ENCODE results near the gene FGA. TPM values are rescaled to one million over a fixed set of nuclear protein-coding genes. Genes with fewer than 3 reads are reported as not detected.

The FGA gene
- total and polyA plus RNA-seq, 9 of the 15 experiments (the other 6 are each of a cell fraction or from before 2014, with no cell fraction given) = 0.04 to 2.5 (median 0.07) TPM; not detected in 5

DNA sequence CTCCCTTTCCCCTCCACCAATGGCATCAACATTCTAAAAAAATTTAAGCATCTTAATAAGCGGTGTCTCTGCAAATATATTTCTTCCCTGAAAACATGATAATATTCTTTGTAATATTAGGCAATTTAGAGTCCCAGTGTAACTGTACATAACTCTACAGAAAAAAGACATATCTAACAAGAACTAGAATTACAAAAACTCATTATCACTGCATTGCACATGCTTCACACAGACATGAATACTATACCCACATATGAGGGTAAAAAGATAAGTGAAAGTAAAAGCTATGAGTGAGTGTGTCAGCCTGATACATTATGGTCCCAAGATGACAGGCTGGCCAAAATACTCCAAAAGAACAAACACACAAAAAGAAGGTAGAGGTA lies 30.1 kb downstream of the FGA start:
- 0% methylated on average over 1 of the region's 1 CpG for WGBS (ENCODE audit: insufficient coverage, low coverage, missing lambda C conversion rate)
- H3K36me3 ChIP-seq (ENCODE audit: control insufficient read depth, insufficient read depth, low read length) = no peaks in the 10 kb centered on the region
- DNase-seq (ENCODE audit: extremely low read depth in 1 of 4, low spot score in 3 of 4) = no peak
- FAIRE-seq = no peak
- H3K4me3 ChIP-seq = no peak overlapping the region
- no peaks in the 10 kb centered on the region for H3K79me2 ChIP-seq (ENCODE audit: control insufficient read depth, insufficient read depth, low read length)
- no TSS peak for BruUV-seq (replicated peaks)
- peak; percentile 28; the same call in 1 of the 2 replicates for TF ChIP-seq CBFA2T3 (IDR thresholded peaks at IDR 0.05)
- no peak for TF ChIP-seq POLR2B (IDR thresholded peaks at IDR 0.05; ENCODE audit: low read depth, partially characterized antibody)
- H3K9ac ChIP-seq (ENCODE audit: insufficient read depth in 1 of 2, low read depth in 2 of 2, low read length in 2 of 2) = no peak overlapping the region
- H2AFZ ChIP-seq (ENCODE audit: low read depth, low read length) = no peak overlapping the region
- H3K4me2 ChIP-seq (ENCODE audit: insufficient read depth, low read length) = no peak overlapping the region
- H3K9me1 ChIP-seq (ENCODE audit: control insufficient read depth, insufficient read depth, low read length) = no peaks in the 10 kb centered on the region
- no peaks in the 10 kb centered on the region for H4K20me1 ChIP-seq (replicated peaks; ENCODE audit: control insufficient read depth, insufficient read depth, low read length)
- H3K27me3 ChIP-seq (ENCODE audit: control insufficient read depth in 2 of 2, insufficient read depth in 2 of 2, low read length in 2 of 2) = no peaks in the 10 kb centered on the region; a peak in 1 of 5 replicates
- ATAC-seq = 0 out of 3 replicates have a peak, but pooled peaks have one; percentile 18
- no peak overlapping the region for H3K27ac ChIP-seq (ENCODE audit: extremely low read depth, low read depth, low read length)
- CTCF ChIA-PET (ENCODE audit: low intra/inter-chr PET ratio) = interaction anchor here (0.6 to 1.7 kb wide), 3 partner anchors 58 to 64 kb away, joined by 3 to 10 read pairs (median 5); no protein-coding TSS in a partner anchor
- POLR2A ChIA-PET = interaction anchor here (1.4 kb wide), 1 partner anchor 8 kb away, joined by 5 read pairs; no protein-coding TSS in a partner anchor
- H3K9me3 ChIP-seq (replicated peaks; ENCODE audit: control insufficient read depth, insufficient read depth, low read depth, low read length) = no peaks in the 10 kb centered on the region
- H3K4me1 ChIP-seq (replicated peaks in 1 of 2; ENCODE audit: control insufficient read depth in 2 of 2, insufficient read depth in 2 of 2, low read length in 2 of 2) = peaks cover 0 to 4% of the 10 kb centered on the region in 2 experiments; a peak in 1 of 5 replicates
- in situ Hi-C loops (cut with MboI) (no loop called here), intact Hi-C loops (cut with micrococcal nuclease) (no loop called here)

DNA sequence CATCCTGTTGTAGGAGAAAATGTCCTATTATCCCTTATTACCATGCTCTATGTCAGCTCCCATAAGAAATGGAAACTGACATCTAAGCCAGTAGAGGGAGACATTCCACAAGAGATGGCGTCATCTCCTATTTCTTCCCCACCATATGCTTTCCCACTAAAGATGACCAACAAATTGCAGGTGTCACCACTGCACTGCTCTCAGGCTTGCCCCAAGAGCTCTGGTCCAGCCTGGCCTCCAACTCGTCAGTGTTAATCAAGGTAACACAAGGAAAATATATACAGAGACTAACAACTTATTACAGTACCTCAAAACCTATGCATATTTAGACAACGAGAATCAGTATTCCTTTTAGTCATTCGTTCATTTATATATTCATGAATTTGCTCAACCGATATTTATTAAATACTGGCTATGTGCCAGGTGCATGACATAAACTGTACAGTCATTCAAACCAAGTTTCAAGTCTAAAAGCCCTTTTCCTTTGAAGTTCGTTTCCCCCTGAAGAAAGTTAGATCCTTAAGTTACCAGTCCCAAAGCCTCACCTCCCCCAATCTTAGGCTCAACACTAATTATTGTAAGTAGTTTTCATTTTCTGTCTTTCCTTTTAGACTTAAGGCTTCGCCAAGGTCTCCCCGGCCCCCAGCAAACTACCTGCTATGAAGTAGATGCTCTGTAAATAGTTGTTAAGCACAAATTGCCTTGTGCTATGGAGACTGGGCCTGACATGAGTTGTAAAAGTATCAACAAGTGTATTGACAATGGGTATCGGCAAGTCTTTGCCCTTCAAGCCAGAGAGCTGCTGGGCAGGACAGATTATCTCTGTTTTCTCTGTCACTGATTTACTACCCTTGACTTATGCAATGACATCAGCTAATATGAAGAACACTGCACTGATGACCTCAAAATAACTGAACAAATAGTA lies 30.8 kb downstream of the FGA start:
- intact Hi-C loops (cut with micrococcal nuclease) (loop anchor here (1.0 to 10.0 kb wide), 4 partner anchors 59 to 1395 kb away; partner anchors contain the start of gene CTSO), in situ Hi-C loops (cut with MboI) (no loop called here)
- DNase-seq (ENCODE audit: extremely low read depth in 1 of 4, low spot score in 3 of 4) = peak; percentile 48 to 73 (median 50)
- H3K4me2 ChIP-seq (ENCODE audit: insufficient read depth, low read length) = no peak overlapping the region; the same call in 1 of the 2 replicates
- no peaks in the 10 kb centered on the region for H4K20me1 ChIP-seq (replicated peaks; ENCODE audit: control insufficient read depth, insufficient read depth, low read length)
- H3K27ac ChIP-seq (ENCODE audit: extremely low read depth, low read depth, low read length) = no peak overlapping the region
- ChIA-PET CTCF (ENCODE audit: low intra/inter-chr PET ratio) (interaction anchor here (0.6 to 1.7 kb wide), 5 partner anchors 59 to 64 kb away, joined by 3 to 10 read pairs (median 4); no protein-coding TSS in a partner anchor), POLR2A (interaction anchor here (1.0 to 1.4 kb wide), 2 partner anchors 9 to 114 kb away, joined by 4 to 5 read pairs; no protein-coding TSS in a partner anchor)
- H3K9me3 ChIP-seq (replicated peaks; ENCODE audit: control insufficient read depth, insufficient read depth, low read depth, low read length) = no peaks in the 10 kb centered on the region
- FAIRE-seq = peak; percentile 90
- H3K27me3 ChIP-seq (ENCODE audit: control insufficient read depth in 2 of 2, insufficient read depth in 2 of 2, low read length in 2 of 2) = no peaks in the 10 kb centered on the region; a peak in 1 of 5 replicates
- peaks cover 0 to 4% of the 10 kb centered on the region in 2 experiments; a peak in 1 of 5 replicates for H3K4me1 ChIP-seq (replicated peaks in 1 of 2; ENCODE audit: control insufficient read depth in 2 of 2, insufficient read depth in 2 of 2, low read length in 2 of 2)
- no peaks in the 10 kb centered on the region for H3K9me1 ChIP-seq (ENCODE audit: control insufficient read depth, insufficient read depth, low read length)
- H3K9ac ChIP-seq (ENCODE audit: insufficient read depth in 1 of 2, low read depth in 2 of 2, low read length in 2 of 2) = no peak overlapping the region
- no peak overlapping the region for H3K4me3 ChIP-seq
- 20% methylated on average over 9 of the region's 9 CpGs for WGBS (ENCODE audit: insufficient coverage, low coverage, missing lambda C conversion rate)
- H3K36me3 ChIP-seq (ENCODE audit: control insufficient read depth, insufficient read depth, low read length) = no peaks in the 10 kb centered on the region
- ATAC-seq = peak; percentile 99
- BruUV-seq (replicated peaks) = no TSS peak
- no peaks in the 10 kb centered on the region for H3K79me2 ChIP-seq (ENCODE audit: control insufficient read depth, insufficient read depth, low read length)
- H2AFZ ChIP-seq (ENCODE audit: low read depth, low read length) = peak overlapping the region; percentile 27; the same call in 1 of the 2 replicates
- TF ChIP-seq, protein P1, sequence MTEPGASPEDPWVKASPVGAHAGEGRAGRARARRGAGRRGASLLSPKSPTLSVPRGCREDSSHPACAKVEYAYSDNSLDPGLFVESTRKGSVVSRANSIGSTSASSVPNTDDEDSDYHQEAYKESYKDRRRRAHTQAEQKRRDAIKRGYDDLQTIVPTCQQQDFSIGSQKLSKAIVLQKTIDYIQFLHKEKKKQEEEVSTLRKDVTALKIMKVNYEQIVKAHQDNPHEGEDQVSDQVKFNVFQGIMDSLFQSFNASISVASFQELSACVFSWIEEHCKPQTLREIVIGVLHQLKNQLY (CRISPR knock-in tag; conservative IDR thresholded peaks at IDR 0.05) = no peak
- TF ChIP-seq ETS2 (tag; IDR thresholded peaks at IDR 0.05; ENCODE audit: borderline replicate concordance, poor library complexity, severe bottlenecking) (no peak), ZKSCAN8 (CRISPR knock-in tag; IDR thresholded peaks at IDR 0.05) (no peak), ZNF57 (CRISPR knock-in tag; IDR thresholded peaks at IDR 0.05) (no peak), CBX2 (IDR thresholded peaks at IDR 0.05; ENCODE audit: insufficient read depth, low read length, poor library complexity, severe bottlenecking) (no peak), ETV5 (CRISPR knock-in tag; IDR thresholded peaks at IDR 0.05; ENCODE audit: low read depth) (no peak)
- TF ChIP-seq, protein P2, sequence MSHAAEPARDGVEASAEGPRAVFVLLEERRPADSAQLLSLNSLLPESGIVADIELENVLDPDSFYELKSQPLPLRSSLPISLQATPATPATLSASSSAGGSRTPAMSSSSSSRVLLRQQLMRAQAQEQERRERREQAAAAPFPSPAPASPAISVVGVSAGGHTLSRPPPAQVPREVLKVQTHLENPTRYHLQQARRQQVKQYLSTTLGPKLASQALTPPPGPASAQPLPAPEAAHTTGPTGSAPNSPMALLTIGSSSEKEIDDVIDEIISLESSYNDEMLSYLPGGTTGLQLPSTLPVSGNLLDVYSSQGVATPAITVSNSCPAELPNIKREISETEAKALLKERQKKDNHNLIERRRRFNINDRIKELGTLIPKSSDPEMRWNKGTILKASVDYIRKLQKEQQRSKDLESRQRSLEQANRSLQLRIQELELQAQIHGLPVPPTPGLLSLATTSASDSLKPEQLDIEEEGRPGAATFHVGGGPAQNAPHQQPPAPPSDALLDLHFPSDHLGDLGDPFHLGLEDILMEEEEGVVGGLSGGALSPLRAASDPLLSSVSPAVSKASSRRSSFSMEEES (CRISPR knock-in tag; IDR thresholded peaks at IDR 0.05) = no peak

All from K562 (cell line).